GM12865 (cell line): ENCODE measurements around the gene CSTPP1.

Experiments used
- DNase-seq: peaks from one replicate; pipeline ENCODE4 v3.0.0; 2010; ENCODE audit warnings: low read depth
- H3K4me3 ChIP-seq: 2 replicates; pipeline ENCODE4 v1.5.1; 2011; ENCODE audit warnings: mild to moderate bottlenecking, low read depth, low read length, control low read depth
- CTCF ChIP-seq: IDR thresholded peaks from 2 replicates; pipeline ENCODE4 v1.5.1; 2011; ENCODE audit warnings: low read length, control low read depth, low read depth, inconsistent platforms; ENCODE audit not compliant: insufficient read depth; ENCODE audit errors: missing control alignments

The CSTPP1 gene

GRCh38 chr11:47152953-47153950 lies 216.7 kb downstream of the CSTPP1 start:
- TF ChIP-seq CTCF = peak; percentile 98
- H3K4me3 ChIP-seq = no peak overlapping the region
- peak; percentile 70 for DNase-seq

DNA sequence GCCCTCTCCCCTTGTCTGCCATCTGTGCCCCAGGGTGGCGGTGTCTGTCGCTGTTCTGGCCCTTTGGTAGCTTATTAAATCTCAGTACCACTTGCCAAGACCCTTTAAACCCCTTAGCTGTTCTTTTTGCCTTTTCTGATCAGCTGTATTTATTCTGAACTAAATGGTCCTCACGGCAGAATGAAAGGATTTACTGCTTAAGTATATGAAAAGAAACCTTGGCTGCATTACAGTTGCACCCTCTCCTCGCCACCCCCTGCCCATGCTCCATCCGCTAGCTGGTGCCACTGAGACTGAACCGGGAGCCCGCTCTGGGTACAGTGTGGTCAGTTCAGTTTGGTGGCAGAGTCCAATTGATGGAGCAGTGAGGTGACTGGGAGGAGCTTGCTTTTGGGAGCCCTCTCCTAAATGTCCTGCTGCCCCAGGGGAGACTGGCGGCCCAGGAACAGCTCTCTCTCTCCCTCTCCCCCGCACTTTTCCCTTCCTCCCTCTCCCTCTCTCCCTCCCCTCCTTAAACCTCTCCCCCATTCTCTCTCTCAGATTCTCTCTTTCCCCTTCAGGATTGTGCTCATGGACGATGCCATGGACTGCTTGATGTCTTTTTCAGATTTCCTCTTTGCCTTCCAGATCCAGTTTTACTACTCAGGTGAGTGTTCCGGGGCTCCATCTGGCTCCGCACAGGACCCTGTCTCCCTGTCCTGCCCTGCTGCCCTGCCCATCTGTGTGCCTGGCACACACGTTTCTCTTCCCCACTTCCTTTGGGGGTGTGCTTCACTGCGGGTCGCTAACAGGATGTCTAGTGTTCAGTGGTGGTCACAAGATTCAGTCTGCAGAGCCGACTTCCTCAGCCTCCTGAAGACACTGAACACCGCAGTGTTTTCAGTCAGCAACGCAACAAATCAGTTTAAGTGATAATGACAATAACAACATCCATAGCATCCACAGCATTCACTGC lies 218.3 kb downstream of the CSTPP1 start:
- TF ChIP-seq CTCF = no peak
- peak; percentile 27 for DNase-seq
- no peak overlapping the region for H3K4me3 ChIP-seq

- no peak for DNase-seq
- H3K4me3 ChIP-seq = no peak overlapping the region
- no peak for TF ChIP-seq CTCF
Observed at GRCh38 chr11:47155879-47156278, 219.3 kb downstream of the CSTPP1 start.

- H3K4me3 ChIP-seq = no peak overlapping the region
- DNase-seq = no peak
- TF ChIP-seq CTCF = no peak
Observed at GRCh38 chr11:47156333-47156732, 219.8 kb downstream of the CSTPP1 start.

- no peak for DNase-seq
- TF ChIP-seq CTCF = no peak
- no peak overlapping the region for H3K4me3 ChIP-seq
Observed at GRCh38 chr11:47156951-47157350, 220.4 kb downstream of the CSTPP1 start.

DNA sequence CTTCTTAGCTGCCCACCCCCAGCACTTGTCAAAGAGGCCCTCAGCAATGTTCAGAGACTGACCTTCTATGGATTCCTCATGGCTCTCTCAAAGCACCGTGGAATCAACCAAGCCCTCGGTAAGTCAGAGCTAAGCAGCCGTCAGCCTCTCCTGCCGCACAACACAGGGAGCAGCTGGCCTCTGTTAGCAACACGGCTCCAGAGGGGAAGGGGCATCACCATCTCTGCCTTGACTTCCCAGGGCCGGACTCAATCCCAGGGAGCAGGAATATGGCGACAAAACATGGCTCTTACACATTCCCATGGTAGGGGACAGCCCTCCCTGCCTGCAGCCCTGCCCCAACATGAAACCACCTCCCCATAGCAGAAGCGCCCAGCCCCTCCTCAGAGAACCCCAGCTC lies 221.2 kb downstream of the CSTPP1 start:
- no peak for TF ChIP-seq CTCF
- no peak overlapping the region for H3K4me3 ChIP-seq
- DNase-seq = no peak
